OCI-LY3 (cell line): ENCODE measurements around the gene TBX10.

Experiments
- EZH2phosphoT487 ChIP-seq: fragments of 200-600 bp; shearing (Covaris generic); IDR thresholded peaks from 2 replicates; pipeline ENCODE4 v1.6.1; 2018; ENCODE audit warnings: antibody characterized with exemption, mixed run types, low read depth
- TF ChIP-seq, protein P1 (sequence below): fragments of 200-600, 300-600 bp; sonication (generic); IDR thresholded peaks from 2 replicates; pipeline ENCODE4 v1.5.1; 2014; ENCODE audit warnings: antibody characterized with exemption, low read length, low read depth

DNA sequence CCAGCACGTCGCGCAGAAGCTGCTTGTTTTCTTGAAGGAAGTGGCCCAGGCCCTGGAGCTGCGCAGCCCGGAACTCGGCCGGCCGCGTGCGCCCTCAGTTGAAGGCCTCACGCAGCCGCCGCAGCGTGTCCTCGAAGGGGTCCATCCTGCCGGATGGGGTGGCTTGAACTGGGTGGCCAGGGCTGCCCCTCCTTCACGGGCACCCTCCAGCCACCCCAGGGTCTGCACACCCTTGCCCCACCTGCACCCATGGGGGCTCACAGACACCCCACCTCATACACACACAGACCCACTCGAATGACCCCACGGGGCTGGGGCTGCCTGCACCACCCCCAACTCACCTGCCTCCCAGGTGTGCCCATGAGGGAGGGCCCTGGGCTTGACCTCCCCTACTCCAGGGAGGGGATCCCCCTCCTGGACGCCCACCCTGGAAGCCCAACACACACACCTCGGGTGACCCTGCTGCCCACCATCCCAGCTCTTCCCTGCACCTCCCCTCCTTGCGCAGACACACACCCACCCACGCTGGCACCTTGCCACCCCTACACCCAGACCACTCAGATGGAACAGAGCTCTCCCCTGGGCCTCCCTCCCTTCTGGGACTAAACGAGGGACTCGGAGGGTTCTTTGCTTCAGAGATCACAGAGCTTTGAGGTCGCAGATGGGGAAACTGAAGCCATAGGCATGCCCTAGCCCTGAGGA is 28.1 kb upstream of the TBX10 start:
- TF ChIP-seq, protein P1, sequence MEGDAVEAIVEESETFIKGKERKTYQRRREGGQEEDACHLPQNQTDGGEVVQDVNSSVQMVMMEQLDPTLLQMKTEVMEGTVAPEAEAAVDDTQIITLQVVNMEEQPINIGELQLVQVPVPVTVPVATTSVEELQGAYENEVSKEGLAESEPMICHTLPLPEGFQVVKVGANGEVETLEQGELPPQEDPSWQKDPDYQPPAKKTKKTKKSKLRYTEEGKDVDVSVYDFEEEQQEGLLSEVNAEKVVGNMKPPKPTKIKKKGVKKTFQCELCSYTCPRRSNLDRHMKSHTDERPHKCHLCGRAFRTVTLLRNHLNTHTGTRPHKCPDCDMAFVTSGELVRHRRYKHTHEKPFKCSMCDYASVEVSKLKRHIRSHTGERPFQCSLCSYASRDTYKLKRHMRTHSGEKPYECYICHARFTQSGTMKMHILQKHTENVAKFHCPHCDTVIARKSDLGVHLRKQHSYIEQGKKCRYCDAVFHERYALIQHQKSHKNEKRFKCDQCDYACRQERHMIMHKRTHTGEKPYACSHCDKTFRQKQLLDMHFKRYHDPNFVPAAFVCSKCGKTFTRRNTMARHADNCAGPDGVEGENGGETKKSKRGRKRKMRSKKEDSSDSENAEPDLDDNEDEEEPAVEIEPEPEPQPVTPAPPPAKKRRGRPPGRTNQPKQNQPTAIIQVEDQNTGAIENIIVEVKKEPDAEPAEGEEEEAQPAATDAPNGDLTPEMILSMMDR = no peak
- no peak for TF ChIP-seq EZH2phosphoT487
